Measurements from ENCODE around the gene CCL28.
A peak's percentile ranks its signal among the peaks of the same experiment; 100 is the strongest.

GRCh38 chr5:43401827-43402226, 10.4 kb downstream of the CCL28 start:
- peak; percentile 63 for TF ChIP-seq CTCF (CRISPR knock-in tag; IDR thresholded peaks at IDR 0.05)
- TF ChIP-seq ADNP (CRISPR knock-in tag; IDR thresholded peaks at IDR 0.05): no peak
- TF ChIP-seq ZNF281 (CRISPR knock-in tag; IDR thresholded peaks at IDR 0.05; ENCODE audit: borderline replicate concordance): no peak; the same call in 1 of the 2 replicates
- no peak for TF ChIP-seq POLR2AphosphoS5 (IDR thresholded peaks at IDR 0.05; ENCODE audit: low read depth, low read length)
- TF ChIP-seq MTA3 (CRISPR knock-in tag; IDR thresholded peaks at IDR 0.05): no peak
- no peak for TF ChIP-seq ZNF549 (CRISPR knock-in tag; IDR thresholded peaks at IDR 0.05)
- no peak for TF ChIP-seq THYN1 (CRISPR knock-in tag; IDR thresholded peaks at IDR 0.05; ENCODE audit: borderline replicate concordance, low read depth)
- TF ChIP-seq ATF7 (IDR thresholded peaks at IDR 0.05): no peak
- no peak for TF ChIP-seq ATF7 (CRISPR knock-in tag; IDR thresholded peaks at IDR 0.05)
- TF ChIP-seq MIER2 (CRISPR knock-in tag; IDR thresholded peaks at IDR 0.05): 0 out of 2 replicates have a peak, but pooled peaks have one; percentile 26
- TF ChIP-seq HNF4A (CRISPR knock-in tag; IDR thresholded peaks at IDR 0.05): no peak

All from HepG2 (cell line).